Body of pancreas (tissue), 4 donors: Measurements from ENCODE around the gene SOST.

Experiments used
- CTCF ChIP-seq, 7 experiments: fragments of 450-650 bp in 4 of 7; fragments of 200-600 bp in 3 of 7; sonication (generic) in 3 of 7; IDR thresholded peaks; one replicate each; pipeline ENCODE4 v1.5.1; 2016 to 2019; ENCODE audit warnings: antibody characterized with exemption in 7 of 7
- POLR2A ChIP-seq, 3 donors: fragments of 450-650 bp; IDR thresholded peaks; one replicate each; pipeline ENCODE4 v1.6.1; 2016; ENCODE audit warnings: antibody characterized with exemption in 3 of 3, mild to moderate bottlenecking in 2 of 3

GRCh38 chr17:43787728-43788127 is 29.1 kb upstream of the SOST start:
- TF ChIP-seq CTCF (IDR thresholded peaks at IDR 0.05): no peak
- TF ChIP-seq POLR2A (IDR thresholded peaks at IDR 0.05): no peak
